NCI-H2171 treated with DMSO at 0.1 percent for 48 hours (cell line): ENCODE results near the gene TAS2R8.
"Not testable (repeated sequence)": the region's sequence is repeated elsewhere in the genome, so short reads cannot be mapped to it uniquely, and the experiment has no call there.

Source experiments
- DNase-seq: peaks from one replicate; lab custom pipeline; 2025; lab: John Stamatoyannopoulos, UW

Gene TAS2R8

GRCh38 chr12:10807186-10807585 lies at the start of gene TAS2R8:
Gene TAS2R8, minus strand, starts transcription at chr12:10807286. Its CDS starts 306 bp downstream, at chr12:10806980.
- DNase-seq = no peak

DNA sequence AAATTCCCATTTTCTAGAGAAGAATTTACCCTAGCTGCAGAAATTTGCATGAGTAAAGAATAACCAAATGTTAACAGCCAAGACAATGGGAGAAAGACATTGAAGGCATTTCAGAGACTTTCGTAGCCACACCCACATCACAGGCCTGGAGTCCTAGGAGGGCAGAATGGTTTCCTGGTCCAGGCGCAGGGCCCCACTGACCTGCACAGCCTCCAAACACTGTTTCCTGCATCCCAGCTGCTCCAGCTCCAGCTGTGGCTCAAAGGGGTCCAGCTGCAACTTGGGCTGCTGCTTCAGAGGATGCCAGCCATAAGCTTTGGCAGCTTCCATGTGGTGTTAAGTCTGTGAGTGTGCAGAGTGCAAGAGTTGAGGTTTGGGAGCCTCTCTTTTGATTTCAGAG lies 48.7 kb upstream of the TAS2R8 start:
- DNase-seq = no peak

GRCh38 chr12:10853776-10854175 lies 46.7 kb upstream of the TAS2R8 start:
- DNase-seq = no peak

- no peak for DNase-seq
Observed at GRCh38 chr12:10851243-10851858, 44.3 kb upstream of the TAS2R8 start.

DNA sequence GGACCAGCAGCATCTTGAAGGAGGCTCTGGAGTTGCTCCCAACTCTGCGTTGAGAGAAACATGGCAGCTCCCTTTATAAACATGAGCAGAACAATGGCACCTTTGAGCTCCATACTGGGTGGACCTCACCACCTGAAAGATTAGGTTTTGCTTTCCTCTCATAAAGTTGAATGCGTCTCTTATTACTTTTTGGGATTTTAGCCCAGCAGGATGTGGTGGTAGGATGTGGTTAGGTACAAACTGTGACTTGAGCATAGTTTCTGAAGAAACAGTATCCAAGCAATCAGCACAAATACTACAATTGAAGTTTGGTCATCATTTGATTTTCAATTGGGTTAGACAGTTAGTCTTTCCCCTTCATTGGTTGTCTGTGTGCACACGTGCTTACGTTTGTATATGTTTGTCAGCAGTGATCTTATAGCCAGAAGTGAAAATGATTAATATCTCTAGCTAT lies 42.4 kb upstream of the TAS2R8 start, which contains the start of gene PRR4:
Gene PRR4 (minus strand): TSS at position 51 of the 454 bp plus-strand sequence. CDS start 38 bp downstream, at position 13.
- no peak for DNase-seq

DNA sequence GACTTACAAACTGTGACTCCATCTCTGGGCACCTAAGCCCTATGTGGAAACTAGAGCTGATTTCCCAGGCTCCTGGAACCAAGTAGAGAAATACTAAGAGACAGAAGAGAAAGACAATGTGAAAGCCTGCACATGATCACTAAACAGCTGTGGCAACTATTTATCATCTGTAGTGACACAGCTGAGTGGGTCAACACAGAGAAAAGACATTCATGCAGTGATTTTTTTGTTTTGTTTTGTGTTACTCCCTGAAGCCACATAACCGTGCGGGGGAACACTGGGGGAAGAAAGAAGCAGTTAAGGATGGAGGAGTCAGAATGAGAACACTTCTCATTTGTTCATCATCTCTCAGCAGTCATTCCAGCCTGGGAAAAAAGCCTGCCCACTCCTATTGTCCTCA lies 40.7 kb upstream of the TAS2R8 start:
- DNase-seq = no peak

DNA sequence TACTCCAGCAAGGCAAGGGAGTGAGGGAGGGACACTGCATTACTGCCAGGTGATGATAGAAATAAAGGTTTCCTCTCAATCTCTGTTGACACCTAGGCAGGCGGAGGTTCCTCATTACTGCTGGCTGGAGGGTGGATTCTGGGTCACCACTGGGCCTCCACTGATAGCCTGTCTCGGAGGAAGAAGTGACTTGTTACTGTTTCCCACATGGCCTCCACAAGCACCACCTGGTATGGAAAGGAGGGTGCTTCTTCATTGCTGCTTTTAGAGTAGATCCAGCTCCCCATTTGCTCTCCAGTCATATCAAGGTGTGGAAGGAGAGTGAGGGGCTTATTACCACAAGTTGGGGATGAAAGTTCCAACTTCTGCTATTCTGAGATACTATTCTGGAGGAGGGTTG lies 35.8 kb upstream of the TAS2R8 start:
- DNase-seq = no peak

GRCh38 chr12:10838461-10838860 lies 31.4 kb upstream of the TAS2R8 start:
- no peak for DNase-seq

- DNase-seq = no peak
Observed at GRCh38 chr12:10829994-10830393, 22.9 kb upstream of the TAS2R8 start.

DNA sequence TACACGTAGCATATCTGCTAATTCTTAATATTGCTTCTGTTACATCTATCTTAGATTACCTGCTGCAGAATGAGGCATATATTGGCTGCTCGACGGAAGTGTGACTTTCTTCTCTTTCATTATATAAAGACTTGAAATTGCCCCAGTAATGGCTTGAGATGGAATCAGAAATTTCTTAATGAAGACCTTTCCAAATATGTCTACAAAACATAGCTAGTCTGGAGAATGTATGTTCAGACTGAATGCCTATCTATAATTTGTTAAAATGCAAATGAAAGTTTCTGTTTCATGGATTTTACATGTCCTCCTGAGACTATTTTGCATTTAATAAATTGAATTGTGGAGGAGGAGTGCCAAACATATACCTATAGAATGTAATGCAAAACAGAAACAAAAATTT lies 19.2 kb upstream of the TAS2R8 start, which contains the start of gene TAS2R10:
Gene TAS2R10 (minus strand): TSS at position 101 of the 400 bp plus-strand sequence. CDS start 89 bp downstream, at position 12.
- DNase-seq = no peak

DNA sequence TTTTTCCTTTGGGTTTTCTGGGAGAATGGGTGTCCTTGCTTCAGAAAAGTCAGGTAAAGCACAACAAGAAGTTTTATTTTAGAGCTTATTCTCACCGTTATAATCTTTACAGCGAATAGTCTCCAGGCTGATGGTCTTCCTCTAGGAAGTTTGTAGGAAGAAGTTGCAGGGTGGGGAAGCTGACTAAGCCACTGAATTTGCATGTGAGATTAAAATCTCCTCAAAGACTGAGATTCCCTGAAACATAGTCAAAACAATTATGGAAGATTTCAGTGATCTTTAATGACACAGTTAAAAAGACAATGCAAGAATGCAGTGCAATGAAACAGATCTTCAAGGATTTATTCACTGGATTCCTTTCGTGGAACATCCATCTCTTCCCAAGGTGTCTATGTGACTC lies 17.9 kb upstream of the TAS2R8 start:
- no peak for DNase-seq

GRCh38 chr12:10811883-10812536 lies 4.9 kb upstream of the TAS2R8 start:
- DNase-seq = no peak

DNA sequence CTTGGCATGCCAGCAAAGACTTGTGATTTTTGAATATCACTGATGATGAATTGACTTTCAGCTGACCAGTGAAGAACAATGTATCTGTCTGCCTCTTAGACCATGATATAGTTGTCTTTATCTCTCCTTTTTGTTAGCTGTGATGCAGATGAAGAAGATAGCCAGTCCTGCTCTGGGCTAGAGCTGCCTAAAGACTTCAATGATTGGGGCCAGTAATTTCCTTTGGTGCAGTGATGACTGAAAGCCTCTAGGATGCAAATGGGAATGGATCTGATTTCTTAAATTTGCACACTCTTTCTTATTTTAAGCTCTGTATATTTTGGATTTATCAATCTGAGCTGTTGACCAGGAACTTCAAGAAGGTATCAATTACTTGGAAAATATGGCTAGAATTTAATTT lies 3.0 kb upstream of the TAS2R8 start, which contains the start of gene TAS2R9:
Gene TAS2R9 (minus strand): TSS at position 101 of the 400 bp plus-strand sequence. CDS start 93 bp downstream, at position 8.
- DNase-seq = no peak

- no peak for DNase-seq
Observed at GRCh38 chr12:10802587-10802986, 4.5 kb downstream of the TAS2R8 start, which contains the start of gene TAS2R7. Gene TAS2R7, minus strand, starts transcription at chr12:10802627. Its CDS starts 57 bp downstream, at chr12:10802570.

DNA sequence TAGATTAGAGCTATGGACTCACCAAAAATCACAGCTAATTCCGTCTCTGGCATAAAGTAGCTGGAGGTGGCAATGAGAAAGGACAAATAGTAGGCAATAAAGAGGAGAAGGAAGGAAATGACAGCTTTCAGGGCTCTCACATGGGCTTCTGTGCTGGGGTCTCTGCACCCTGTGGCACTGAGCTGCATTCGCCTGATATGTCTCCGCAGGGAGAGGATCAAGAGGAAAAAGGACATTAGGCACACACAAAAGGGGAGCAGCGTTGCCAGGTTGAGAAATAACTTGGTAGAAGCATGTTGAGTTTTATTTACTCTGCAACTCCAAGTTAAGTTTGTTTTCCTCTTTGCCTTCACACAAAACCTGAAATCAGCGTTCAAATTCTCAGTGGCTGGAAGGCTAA lies 5.3 kb downstream of the TAS2R8 start:
- DNase-seq = no peak

DNA sequence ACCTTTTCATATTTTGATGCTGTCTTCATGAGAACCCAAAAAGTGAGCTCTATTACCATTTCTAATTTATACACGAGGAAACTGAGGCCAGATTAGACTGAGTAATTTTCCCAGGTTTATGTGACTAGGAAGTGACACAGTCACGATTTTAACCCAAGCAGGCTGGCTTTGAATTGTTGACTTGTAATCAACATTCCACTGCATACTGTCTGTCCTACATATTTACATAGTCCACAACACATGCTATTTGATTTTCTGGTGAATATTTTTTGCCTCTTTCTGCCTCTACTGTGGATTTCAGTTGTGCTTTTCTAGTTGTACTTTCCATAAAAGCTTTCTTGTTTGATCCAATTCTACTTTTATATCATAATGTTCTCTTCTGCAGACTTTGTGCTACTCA lies 12.9 kb downstream of the TAS2R8 start:
- no peak for DNase-seq

GRCh38 chr12:10791769-10792168 lies 15.3 kb downstream of the TAS2R8 start:
- not testable (repeated sequence) for DNase-seq

- DNase-seq = no peak
Observed at GRCh38 chr12:10783252-10783651, 23.8 kb downstream of the TAS2R8 start.

DNA sequence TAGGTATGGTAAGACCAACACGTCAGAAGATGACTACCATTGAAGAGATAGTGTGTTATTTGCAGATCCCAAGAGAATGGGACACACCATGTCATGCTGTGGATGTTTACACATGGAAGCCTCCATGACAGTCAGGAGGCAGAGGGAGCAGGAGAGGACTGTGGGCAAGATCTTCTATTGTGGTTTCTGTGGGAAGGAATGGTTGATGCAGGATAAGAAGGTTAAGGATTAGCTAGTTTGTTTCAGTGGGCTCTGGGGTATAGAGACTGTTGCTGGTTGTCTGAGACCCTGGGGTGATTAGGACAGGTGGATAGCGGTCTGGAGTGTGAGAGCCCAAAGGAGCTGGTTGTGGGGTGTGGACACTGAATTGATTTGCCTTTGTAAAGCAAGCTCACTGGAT lies 28.0 kb downstream of the TAS2R8 start:
- DNase-seq = no peak

DNA sequence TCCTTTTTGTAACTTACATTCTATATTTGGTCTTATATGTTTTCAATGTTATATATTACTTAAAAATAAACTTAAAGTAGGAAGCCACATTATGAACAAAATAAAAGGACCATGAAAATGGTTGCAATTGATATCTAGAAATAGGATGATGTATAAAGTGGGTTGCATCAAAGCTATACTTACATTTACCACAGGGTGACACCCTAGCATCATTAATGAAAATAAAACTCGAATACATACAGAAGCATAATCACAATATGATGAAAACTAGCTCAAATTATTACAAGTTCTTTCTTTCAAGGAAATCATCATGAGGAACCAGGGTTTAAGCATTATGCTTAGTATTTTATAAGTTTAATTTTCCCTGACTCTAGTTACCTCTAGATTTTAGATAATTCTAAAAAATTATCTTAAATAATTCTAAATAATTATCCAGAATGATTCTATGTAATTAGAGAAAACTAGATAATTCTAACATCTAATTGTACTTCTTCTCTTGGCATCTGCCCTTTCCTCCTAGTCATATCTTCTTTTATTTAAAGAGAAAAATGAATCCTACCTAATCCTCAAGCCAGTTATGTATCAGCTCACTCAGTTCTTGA lies 35.9 kb downstream of the TAS2R8 start:
- peak; percentile 15 for DNase-seq

DNA sequence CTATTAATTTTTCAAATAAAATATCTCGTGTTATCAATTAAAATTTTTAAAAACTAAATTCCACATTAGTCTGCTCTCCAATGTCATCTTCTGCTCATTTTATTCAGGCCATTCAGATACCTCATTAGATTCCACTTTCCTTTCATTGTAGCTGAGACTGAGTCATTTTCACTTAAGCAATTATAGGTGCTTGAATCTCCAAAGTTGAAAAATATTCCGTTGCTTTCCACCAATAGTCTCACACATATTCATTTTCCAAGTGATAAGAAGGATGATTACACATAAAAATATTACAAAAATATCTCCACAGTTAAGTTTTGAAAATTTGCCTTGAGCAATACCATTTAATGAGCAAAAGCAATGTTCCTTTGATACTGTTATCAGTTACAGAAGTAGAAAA lies 47.4 kb downstream of the TAS2R8 start:
- no peak for DNase-seq

- no peak for DNase-seq
Observed at GRCh38 chr12:10756194-10756593, 50.9 kb downstream of the TAS2R8 start.
